Keratinocyte (primary cell): ENCODE results near the gene ZBTB20. TPM values are rescaled to one million over a fixed set of nuclear protein-coding genes. Genes with fewer than 3 reads are reported as not detected.

Experiments used
- DNase-seq: peaks from one replicate; pipeline ENCODE4 v3.0.0-alpha.2; 2011; ENCODE audit warnings: low read depth, missing footprints, low spot score
- FAIRE-seq: peaks from 2 replicates; lab custom pipeline; 2011; peaks lifted over from hg19 to GRCh38; lab: Jason Lieb, UNC
- H2AFZ ChIP-seq: 2 replicates; pipeline ENCODE4 v1.6.0; 2012; ENCODE audit warnings: low read length, control low read depth, inconsistent platforms; ENCODE audit not compliant: control insufficient read depth
- H3K27ac ChIP-seq: 2 replicates; pipeline ENCODE4 v1.5.1; 2011; ENCODE audit warnings: low read length; ENCODE audit not compliant: control insufficient read depth, insufficient read depth
- H3K27me3 ChIP-seq: 3 replicates; pipeline ENCODE4 v1.6.0; 2011; ENCODE audit warnings: low read length; ENCODE audit not compliant: control insufficient read depth, insufficient read depth; ENCODE audit errors: extremely low read depth
- H3K36me3 ChIP-seq, 2 experiments: 2 replicates in 1 of 2; 3 replicates in 1 of 2; pipeline ENCODE4 v1.5.1; 2011; ENCODE audit warnings: low read length in 2 of 2, mild to moderate bottlenecking in 1 of 2; ENCODE audit not compliant: control insufficient read depth in 2 of 2, insufficient read depth in 2 of 2; ENCODE audit errors: extremely low read depth in 1 of 2
- H3K4me1 ChIP-seq: 3 replicates; pipeline ENCODE4 v1.5.1; 2011; ENCODE audit warnings: low read length; ENCODE audit not compliant: control insufficient read depth, insufficient read depth; ENCODE audit errors: extremely low read depth
- H3K4me2 ChIP-seq: 3 replicates; pipeline ENCODE4 v1.6.0; 2011; ENCODE audit warnings: low read depth, low read length; ENCODE audit not compliant: control insufficient read depth, insufficient read depth; ENCODE audit errors: extremely low read depth
- H3K4me3 ChIP-seq, 3 experiments: fragments of 200-600 bp in 1 of 3; sonication (generic) in 1 of 3; 2 replicates in 2 of 3; 3 replicates in 1 of 3; pipeline ENCODE4 v1.5.1; 2011 to 2016; ENCODE audit warnings: low read length in 3 of 3, mild to moderate bottlenecking in 3 of 3, control low read depth in 2 of 3, inconsistent platforms in 1 of 3, low read depth in 1 of 3, mixed read lengths in 1 of 3, mixed run types in 1 of 3, moderate library complexity in 1 of 3; ENCODE audit not compliant: control insufficient read depth in 2 of 3, insufficient read depth in 2 of 3; ENCODE audit errors: extremely low read depth in 1 of 3
- H3K79me2 ChIP-seq: 2 replicates; pipeline ENCODE4 v1.6.0; 2012; ENCODE audit warnings: low read length; ENCODE audit not compliant: control insufficient read depth, insufficient read depth
- H3K9ac ChIP-seq: 3 replicates; pipeline ENCODE4 v1.6.0; 2011; ENCODE audit warnings: low read length; ENCODE audit not compliant: control insufficient read depth, insufficient read depth; ENCODE audit errors: extremely low read depth
- H3K9me1 ChIP-seq: 3 replicates; pipeline ENCODE4 v1.6.0; 2011; ENCODE audit warnings: low read length; ENCODE audit not compliant: control insufficient read depth, insufficient read depth; ENCODE audit errors: extremely low read depth
- H3K9me3 ChIP-seq: 2 replicates; pipeline ENCODE4 v1.5.1; 2012; ENCODE audit warnings: low read depth, low read length; ENCODE audit not compliant: control insufficient read depth
- H4K20me1 ChIP-seq: 3 replicates; pipeline ENCODE4 v1.6.0; 2011; ENCODE audit warnings: low read length; ENCODE audit not compliant: control insufficient read depth, insufficient read depth; ENCODE audit errors: extremely low read depth
- CTCF ChIP-seq, 3 experiments: IDR thresholded peaks in 1 of 3; conservative IDR thresholded peaks in 1 of 3; optimal IDR thresholded peaks in 1 of 3; 2 replicates in 2 of 3; 3 replicates in 1 of 3; pipeline versions ENCODE3 to v1.5.1; 2011; ENCODE audit warnings: low read length in 3 of 3, mild to moderate bottlenecking in 3 of 3, moderate library complexity in 2 of 3, control low read depth in 1 of 3, inconsistent platforms in 1 of 3; ENCODE audit not compliant: insufficient read depth in 2 of 3; ENCODE audit errors: extremely low read depth in 1 of 3
- EZH2 ChIP-seq: IDR thresholded peaks from one replicate; pipeline ENCODE4 v1.6.1; 2012; ENCODE audit warnings: inconsistent platforms, mild to moderate bottlenecking, low read length, moderate library complexity
- dilution Hi-C: fragments of 300-500 bp; cut with MboI; formaldehyde crosslinking; loops from one replicate; pipeline ENCODE4 v1.7.0; 2020; ENCODE audit warnings: low sequenced_read_pairs; ENCODE audit not compliant: extremely low pct_ligation_motif_present
- polyA plus RNA-seq, 5 experiments: library from polyadenylated mRNA; depleted of rRNA in 3 of 5; stranded (reverse) in 3 of 5; stranded (forward) in 1 of 5; unstranded in 1 of 5; fragments of >200 nt; gene quantifications; 1 replicate in 1 of 5; 2 replicates in 3 of 5; 3 replicates in 1 of 5; pipeline versions ENCODE4 v1.2.1 to v1.2.3, GENCODE V29; 2011 to 2012; ENCODE audit warnings: missing spikeins in 2 of 5, low read depth in 1 of 5, low replicate concordance in 1 of 5

Gene ZBTB20
- polyA plus RNA-seq, 1 donor (not counting 4 experiments of a cell fraction or from before 2014, with no cell fraction given), result 0.52 TPM

DNA sequence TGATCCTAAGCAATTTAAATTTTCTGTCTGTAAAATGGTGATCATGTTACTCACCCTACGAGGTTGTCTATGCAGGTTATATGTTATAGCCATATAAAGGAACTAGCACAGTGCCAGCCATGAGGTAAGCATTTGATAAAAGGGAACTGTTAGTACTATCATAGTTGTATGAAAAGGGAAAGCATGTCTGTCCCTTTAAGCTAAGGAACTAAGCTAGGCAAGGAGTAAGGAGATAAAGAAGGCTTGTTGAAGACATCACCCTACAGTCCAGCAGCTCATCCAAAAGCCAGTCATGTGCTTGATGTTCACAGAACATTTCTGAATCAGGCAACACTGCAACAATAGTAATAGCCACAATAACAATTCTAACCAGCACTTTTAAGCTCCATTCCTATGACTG is 243.9 kb downstream of the ZBTB20 start:
- Histone ChIP-seq H3K27me3 (no peaks in the 10 kb centered on the region), H4K20me1 (no peaks in the 10 kb centered on the region), H3K27ac (no peak overlapping the region), H3K4me2 (no peak overlapping the region), H3K9me1 (no peaks in the 10 kb centered on the region), H3K9ac (no peak overlapping the region), H3K4me1 (no peaks in the 10 kb centered on the region), H3K4me3 (no peak overlapping the region), H3K79me2 (no peaks in the 10 kb centered on the region), H3K9me3 (no peaks in the 10 kb centered on the region), H2AFZ (no peak overlapping the region), H3K36me3 (no peaks in the 10 kb centered on the region)
- FAIRE-seq, result no peak
- dilution Hi-C loops, result no loop called here
- TF ChIP-seq CTCF (optimal IDR thresholded peaks at IDR 0.05 in 1 of 3, IDR thresholded peaks at IDR 0.05 in 1 of 3, conservative IDR thresholded peaks at IDR 0.05 in 1 of 3; ENCODE audit: extremely low read depth in 1 of 3, insufficient read depth in 2 of 3, low read length in 3 of 3), result no peak
- no peak for TF ChIP-seq EZH2
- no peak for DNase-seq

DNA sequence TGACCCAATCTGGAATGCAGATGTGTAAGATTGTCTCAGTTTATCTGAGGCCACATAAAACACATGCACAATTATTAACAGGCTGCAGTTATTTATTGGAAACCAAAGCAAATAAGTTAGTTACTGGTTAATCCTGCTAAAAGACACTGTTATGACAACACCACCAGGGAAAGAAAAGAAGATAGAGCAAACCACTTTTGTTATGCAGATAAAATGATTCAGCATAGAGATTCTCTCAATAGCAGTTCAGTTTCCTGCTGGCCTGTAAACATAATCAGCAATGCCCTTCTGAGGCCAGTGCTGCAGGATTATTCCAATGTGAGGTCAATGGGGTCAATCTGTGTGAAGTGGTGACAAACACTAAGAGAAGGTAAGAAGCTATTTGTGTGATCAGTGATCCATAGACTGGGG is 244.4 kb downstream of the ZBTB20 start:
- no peak overlapping the region for H2AFZ ChIP-seq
- H3K4me1 ChIP-seq, result no peaks in the 10 kb centered on the region
- H3K4me2 ChIP-seq, result no peak overlapping the region
- FAIRE-seq, result no peak
- no peak for TF ChIP-seq CTCF (optimal IDR thresholded peaks at IDR 0.05 in 1 of 3, IDR thresholded peaks at IDR 0.05 in 1 of 3, conservative IDR thresholded peaks at IDR 0.05 in 1 of 3; ENCODE audit: extremely low read depth in 1 of 3, insufficient read depth in 2 of 3, low read length in 3 of 3)
- no peak for TF ChIP-seq EZH2
- no peaks in the 10 kb centered on the region for H3K36me3 ChIP-seq
- no peaks in the 10 kb centered on the region for H3K27me3 ChIP-seq
- no peaks in the 10 kb centered on the region for H4K20me1 ChIP-seq
- H3K9me1 ChIP-seq, result no peaks in the 10 kb centered on the region
- H3K9me3 ChIP-seq, result no peaks in the 10 kb centered on the region
- no peak overlapping the region for H3K27ac ChIP-seq
- dilution Hi-C loops, result no loop called here
- DNase-seq, result no peak
- no peak overlapping the region for H3K9ac ChIP-seq
- no peaks in the 10 kb centered on the region for H3K79me2 ChIP-seq
- H3K4me3 ChIP-seq, result no peak overlapping the region
